PC-3 (cell line): ENCODE results near the gene C1QTNF6. TPM values are rescaled to one million over a fixed set of nuclear protein-coding genes. Genes with fewer than 3 reads are reported as not detected.
"Not testable (repeated sequence)": the region's sequence is repeated elsewhere in the genome, so short reads cannot be mapped to it uniquely, and the experiment has no call there.

ENCODE experiments used
- ATAC-seq: fragments of 200-7000 bp; cut with Tn5 transposase; 2 replicates; pipeline ENCODE4 v1.9.1; 2020; ENCODE audit warnings: mild to moderate bottlenecking, moderate library complexity
- BruUV-seq: library from RNA; stranded (reverse); fragments of 400-500 nt; replicated peaks from 2 replicates; lab custom pipeline; 2021; lab: Mats Ljungman, UMichigan
- CTCF ChIA-PET: fragments of 300-600 bp; sonication (Branson Sonifier 250); formaldehyde crosslinking; loops from one replicate; lab custom pipeline; 2022; ENCODE audit warnings: antibody characterized with exemption; lab: Charles Lee
- POLR2A ChIA-PET: fragments of 300-600 bp; sonication (Branson Sonifier 250); formaldehyde crosslinking; loops from one replicate; lab custom pipeline; 2022; ENCODE audit warnings: antibody characterized with exemption; ENCODE audit not compliant: unreplicated experiment; lab: Charles Lee
- DNase-seq: peaks from one replicate; pipeline ENCODE4 v3.0.0-alpha.2; 2015
- H2AFZ ChIP-seq: fragments of 300-600 bp; sonication (generic); 2 replicates; pipeline ENCODE4 v1.6.0; 2016; ENCODE audit warnings: antibody characterized with exemption, low read length
- H3F3A ChIP-seq: fragments of 300-600 bp; sonication (generic); one replicate; pipeline ENCODE4 v1.6.0; 2017; ENCODE audit warnings: antibody characterized with exemption, low read length, control low read depth, mild to moderate bottlenecking; ENCODE audit not compliant: unreplicated experiment
- H3K27ac ChIP-seq: fragments of 300-600 bp; sonication (generic); 2 replicates; pipeline ENCODE4 v1.5.1; 2016; ENCODE audit warnings: mild to moderate bottlenecking, low read length
- H3K27me3 ChIP-seq: fragments of 300-600 bp; sonication (generic); 2 replicates; pipeline ENCODE4 v1.6.1; 2016; ENCODE audit warnings: low read length, mixed read lengths
- H3K36me3 ChIP-seq: fragments of 300-600 bp; sonication (generic); 2 replicates; pipeline ENCODE4 v1.6.1; 2016; ENCODE audit warnings: low read depth, mixed run types, low read length, mixed read lengths
- H3K4me1 ChIP-seq: fragments of 300-600 bp; sonication (generic); 2 replicates; pipeline ENCODE4 v1.5.1; 2016; ENCODE audit warnings: low read length; ENCODE audit not compliant: insufficient read depth
- H3K4me2 ChIP-seq: fragments of 300-600 bp; sonication (generic); 2 replicates; pipeline ENCODE4 v1.6.0; 2016; ENCODE audit warnings: low read length
- H3K4me3 ChIP-seq: fragments of 300-600 bp; sonication (generic); 2 replicates; pipeline ENCODE4 v1.5.1; 2016; ENCODE audit warnings: mild to moderate bottlenecking, low read length, mixed read lengths
- H3K79me2 ChIP-seq: fragments of 300-600 bp; sonication (generic); 2 replicates; pipeline ENCODE4 v1.6.1; 2017; ENCODE audit warnings: low read length, mixed read lengths
- H3K9ac ChIP-seq: fragments of 300-600 bp; sonication (generic); 2 replicates; pipeline ENCODE4 v1.6.0; 2016; ENCODE audit warnings: mild to moderate bottlenecking, low read length
- H3K9me2 ChIP-seq: fragments of 300-600 bp; sonication (generic); replicated peaks from 2 replicates; pipeline ENCODE4 v1.6.1; 2016; ENCODE audit warnings: mixed run types, low read length, mixed read lengths
- H3K9me3 ChIP-seq: fragments of 300-600 bp; sonication (generic); 2 replicates; pipeline ENCODE4 v1.6.1; 2016; ENCODE audit warnings: low read length, mixed read lengths
- H4K20me1 ChIP-seq: fragments of 300-600 bp; sonication (generic); 2 replicates; pipeline ENCODE4 v1.6.1; 2016; ENCODE audit warnings: low read length, mixed read lengths
- EZH2 ChIP-seq: fragments of 300-600 bp; sonication (generic); IDR thresholded peaks from one replicate; pipeline ENCODE4 v1.6.1; 2017; ENCODE audit warnings: antibody characterized with exemption, mild to moderate bottlenecking, low read length; ENCODE audit not compliant: unreplicated experiment
- EZH2phosphoT487 ChIP-seq: fragments of 300-600 bp; sonication (generic); IDR thresholded peaks from 2 replicates; pipeline ENCODE4 v1.6.1; 2018; ENCODE audit warnings: mild to moderate bottlenecking, antibody characterized with exemption, low read length, borderline replicate concordance
- intact Hi-C: fragments of 100-400 bp; cut with micrococcal nuclease; formaldehyde crosslinking; loops from 2 replicates; pipeline ENCODE4 v1.9.0; 2023
- total RNA-seq: library from RNA; depleted of rRNA; stranded (reverse); fragments of >200 nt; gene quantifications from 2 replicates; pipeline ENCODE4 v1.2.3, GENCODE V29; 2014
- TF ChIP-seq, protein P1 (sequence below): fragments of 300-600 bp; sonication (generic); conservative IDR thresholded peaks from 2 replicates; pipeline ENCODE4 v1.5.1; 2017; ENCODE audit warnings: antibody characterized with exemption, low read depth, mild to moderate bottlenecking, low read length

The C1QTNF6 gene
- total RNA-seq, 1 experiment from 2014 or later, result 3.8 TPM

- no peak for TF ChIP-seq EZH2
- Histone ChIP-seq H3K27ac (no peak overlapping the region), H4K20me1 (no peaks in the 10 kb centered on the region), H3K4me1 (no peaks in the 10 kb centered on the region; the same call in 1 of the 2 replicates), H2AFZ (no peak overlapping the region), H3K27me3 (no peaks in the 10 kb centered on the region), H3K36me3 (no peaks in the 10 kb centered on the region), H3K4me2 (no peak overlapping the region), H3K9me3 (no peaks in the 10 kb centered on the region), H3K9ac (no peak overlapping the region), H3F3A (no peaks in the 10 kb centered on the region), H3K9me2 (no peaks in the 10 kb centered on the region), H3K4me3 (no peak overlapping the region), H3K79me2 (no peaks in the 10 kb centered on the region)
- DNase-seq (no peak), ATAC-seq (no peak)
- ChIA-PET POLR2A (no interaction called here), CTCF (no interaction called here)
- no TSS peak for BruUV-seq
- intact Hi-C loops, result no loop called here
Measured at GRCh38 chr22:37173709-37174108, 14.3 kb downstream of the C1QTNF6 start.

- CTCF ChIA-PET, result no interaction called here
Measured at GRCh38 chr22:37172266-37173245, 15.5 kb downstream of the C1QTNF6 start.

DNA sequence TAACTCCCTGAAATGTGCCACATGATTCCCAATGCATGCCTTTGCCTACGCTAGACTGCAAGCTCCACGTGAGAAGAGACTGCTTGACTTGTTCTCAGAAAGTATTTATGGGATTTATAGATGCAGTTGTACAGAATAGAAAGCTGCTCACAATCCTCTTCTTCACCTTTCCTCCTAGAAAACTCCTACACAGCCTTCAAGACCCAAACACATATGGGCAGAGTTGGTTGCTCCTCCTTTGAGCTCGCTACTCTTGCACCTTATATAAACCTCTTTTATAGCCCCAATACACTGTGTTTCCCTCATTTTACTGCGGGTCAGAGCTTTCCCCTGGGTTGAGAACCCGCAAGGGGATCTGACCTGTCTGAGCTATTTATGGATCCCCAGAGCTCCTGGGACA lies 16.4 kb downstream of the C1QTNF6 start:
- no peaks in the 10 kb centered on the region for H3F3A ChIP-seq
- H4K20me1 ChIP-seq, result no peaks in the 10 kb centered on the region
- no peaks in the 10 kb centered on the region for H3K9me2 ChIP-seq
- no peaks in the 10 kb centered on the region for H3K79me2 ChIP-seq
- H3K4me1 ChIP-seq, result peaks cover 10% of the 10 kb centered on the region
- POLR2A ChIA-PET, result no interaction called here
- H2AFZ ChIP-seq, result no peak overlapping the region
- H3K9ac ChIP-seq, result no peak overlapping the region
- CTCF ChIA-PET, result interaction anchor here (0.7 kb wide), 1 partner anchor 89 kb away, joined by 10 read pairs; no protein-coding TSS in a partner anchor
- H3K9me3 ChIP-seq, result no peaks in the 10 kb centered on the region
- no peak overlapping the region for H3K27ac ChIP-seq
- no peak overlapping the region for H3K4me2 ChIP-seq
- H3K27me3 ChIP-seq, result no peaks in the 10 kb centered on the region
- no TSS peak for BruUV-seq
- H3K4me3 ChIP-seq, result no peak overlapping the region
- TF ChIP-seq EZH2 (no peak), EZH2phosphoT487 (no peak)
- TF ChIP-seq, protein P1, sequence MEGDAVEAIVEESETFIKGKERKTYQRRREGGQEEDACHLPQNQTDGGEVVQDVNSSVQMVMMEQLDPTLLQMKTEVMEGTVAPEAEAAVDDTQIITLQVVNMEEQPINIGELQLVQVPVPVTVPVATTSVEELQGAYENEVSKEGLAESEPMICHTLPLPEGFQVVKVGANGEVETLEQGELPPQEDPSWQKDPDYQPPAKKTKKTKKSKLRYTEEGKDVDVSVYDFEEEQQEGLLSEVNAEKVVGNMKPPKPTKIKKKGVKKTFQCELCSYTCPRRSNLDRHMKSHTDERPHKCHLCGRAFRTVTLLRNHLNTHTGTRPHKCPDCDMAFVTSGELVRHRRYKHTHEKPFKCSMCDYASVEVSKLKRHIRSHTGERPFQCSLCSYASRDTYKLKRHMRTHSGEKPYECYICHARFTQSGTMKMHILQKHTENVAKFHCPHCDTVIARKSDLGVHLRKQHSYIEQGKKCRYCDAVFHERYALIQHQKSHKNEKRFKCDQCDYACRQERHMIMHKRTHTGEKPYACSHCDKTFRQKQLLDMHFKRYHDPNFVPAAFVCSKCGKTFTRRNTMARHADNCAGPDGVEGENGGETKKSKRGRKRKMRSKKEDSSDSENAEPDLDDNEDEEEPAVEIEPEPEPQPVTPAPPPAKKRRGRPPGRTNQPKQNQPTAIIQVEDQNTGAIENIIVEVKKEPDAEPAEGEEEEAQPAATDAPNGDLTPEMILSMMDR, result no peak
- H3K36me3 ChIP-seq, result no peaks in the 10 kb centered on the region
- DNase-seq (no peak), ATAC-seq (no peak)
- intact Hi-C loops, result no loop called here

More at GRCh38 chr22:37172266-37173245, 15.5 kb downstream of the C1QTNF6 start:
- no peaks in the 10 kb centered on the region for H3K9me2 ChIP-seq
- BruUV-seq, result no TSS peak
- no peaks in the 10 kb centered on the region for H3K79me2 ChIP-seq
- no peaks in the 10 kb centered on the region for H3K27me3 ChIP-seq
- intact Hi-C loops, result no loop called here
- no peaks in the 10 kb centered on the region for H4K20me1 ChIP-seq
- H2AFZ ChIP-seq, result no peak overlapping the region
- no peak overlapping the region for H3K27ac ChIP-seq
- H3F3A ChIP-seq, result no peaks in the 10 kb centered on the region
- H3K9me3 ChIP-seq, result no peaks in the 10 kb centered on the region
- ATAC-seq (no peak), DNase-seq (no peak)
- H3K4me3 ChIP-seq, result no peak overlapping the region
- TF ChIP-seq EZH2 (no peak), EZH2phosphoT487 (no peak)
- TF ChIP-seq, protein P1, result no peak
- no peak overlapping the region for H3K4me2 ChIP-seq
- POLR2A ChIA-PET, result no interaction called here
- no peak overlapping the region for H3K9ac ChIP-seq
- no peaks in the 10 kb centered on the region for H3K36me3 ChIP-seq
- peaks cover 1% of the 10 kb centered on the region; the same call in 1 of the 2 replicates for H3K4me1 ChIP-seq

DNA sequence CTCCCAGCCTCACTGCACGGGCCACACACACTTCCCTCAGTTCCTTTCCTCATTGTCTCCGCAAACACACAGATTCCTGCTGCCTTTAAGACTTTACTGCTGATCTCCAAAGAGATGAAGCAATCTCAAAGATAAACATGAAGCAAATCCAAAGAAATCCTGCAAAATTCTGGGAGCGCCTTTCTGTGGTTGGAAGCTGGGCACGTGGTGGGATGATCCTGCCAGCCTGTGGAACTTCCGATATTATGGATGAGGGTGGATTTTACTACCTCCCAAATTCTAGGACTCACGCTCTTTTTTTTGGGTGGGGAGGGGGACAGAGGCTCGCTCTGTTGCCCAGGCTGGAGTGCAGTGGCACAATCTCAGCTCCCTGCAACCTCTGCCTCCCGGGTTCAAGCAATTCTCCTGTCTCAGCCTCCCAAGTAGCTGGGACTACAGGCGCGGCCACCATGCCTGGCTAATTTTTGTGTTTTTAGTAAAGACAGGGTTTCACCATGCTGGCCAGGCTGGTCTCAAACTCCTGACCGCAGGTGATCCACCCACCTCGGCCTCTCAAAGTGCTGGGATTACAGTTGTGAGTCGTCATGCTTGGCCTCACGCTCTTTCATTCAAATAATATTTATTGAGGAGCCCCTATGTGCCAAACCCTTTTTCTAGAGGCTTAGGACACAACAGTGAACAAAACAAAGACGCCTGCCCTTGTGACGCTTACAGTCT lies 17.2 kb downstream of the C1QTNF6 start:
- H3K4me2 ChIP-seq, DNase-seq, H3K9me3 ChIP-seq, POLR2A ChIA-PET, H3K27me3 ChIP-seq, BruUV-seq, H3K36me3 ChIP-seq, H3K79me2 ChIP-seq, ATAC-seq, H2AFZ ChIP-seq, H3F3A ChIP-seq, H3K9me2 ChIP-seq, H3K9ac ChIP-seq, intact Hi-C loops, H3K27ac ChIP-seq, H4K20me1 ChIP-seq, CTCF ChIA-PET, H3K4me3 ChIP-seq: not testable (repeated sequence)
- peaks cover 11% of the 10 kb centered on the region for H3K4me1 ChIP-seq
